Measurements from ENCODE around the gene GNAO1. TPM values are rescaled to one million over a fixed set of nuclear protein-coding genes. Genes with fewer than 3 reads are reported as not detected.

GNAO1 gene
- total RNA-seq, 4 donors from 2014 or later, result 0.67 to 4.0 (median 2.2) TPM

DNA sequence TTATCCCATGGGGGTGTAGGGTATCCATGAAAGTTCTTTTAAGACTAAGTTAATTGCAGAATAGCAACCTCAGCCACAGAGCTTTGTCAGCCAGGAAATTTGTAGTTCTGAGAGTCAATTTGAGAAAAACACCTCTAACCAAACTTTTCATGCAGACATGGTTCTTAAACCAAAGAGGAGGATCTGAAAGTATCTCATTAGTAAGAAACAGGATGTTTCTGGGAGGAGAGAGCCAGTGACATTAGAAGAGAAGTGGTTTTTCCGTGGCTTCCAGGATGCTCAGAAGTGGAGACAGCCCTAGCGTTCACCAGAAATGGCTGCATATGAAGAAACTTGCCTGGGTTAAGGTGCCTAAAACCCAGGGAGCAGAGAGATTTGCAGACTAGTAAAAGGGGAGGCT is 7.9 kb downstream of the GNAO1 start:
- intact Hi-C loops (cut with DNase I; ENCODE audit: low total_unique reads), result no loop called here
- DNase-seq (ENCODE audit: low spot score in 2 of 2), result no peak
- no peak overlapping the region for H3K4me3 ChIP-seq (ENCODE audit: low read depth, poor library complexity, severe bottlenecking)
- TF ChIP-seq POLR2A (IDR thresholded peaks at IDR 0.05) (no peak), CTCF (IDR thresholded peaks at IDR 0.05) (no peak)
- WGBS, 2 donors, result 85 to 86% methylated on average over 2 of the region's 2 CpGs

GRCh38 chr16:56201030-56201429 is 9.7 kb downstream of the GNAO1 start:
- TF ChIP-seq POLR2A (IDR thresholded peaks at IDR 0.05) (no peak), CTCF (IDR thresholded peaks at IDR 0.05) (no peak)
- DNase-seq (ENCODE audit: low spot score in 2 of 2), result no peak
- no peak overlapping the region for H3K4me3 ChIP-seq (ENCODE audit: low read depth, poor library complexity, severe bottlenecking)
- WGBS, 2 donors, result 59 to 76% methylated on average over 1 of the region's 1 CpG
- intact Hi-C loops (cut with DNase I; ENCODE audit: low total_unique reads), result no loop called here

- no peak overlapping the region for H3K4me3 ChIP-seq (ENCODE audit: low read depth, poor library complexity, severe bottlenecking)
- no peak for DNase-seq (ENCODE audit: low spot score in 2 of 2)
- TF ChIP-seq CTCF (IDR thresholded peaks at IDR 0.05), result no peak
- no peak for TF ChIP-seq POLR2A (IDR thresholded peaks at IDR 0.05)
- intact Hi-C loops (cut with DNase I; ENCODE audit: low total_unique reads), result no loop called here
Observed at GRCh38 chr16:56202036-56202435, 10.7 kb downstream of the GNAO1 start.

DNA sequence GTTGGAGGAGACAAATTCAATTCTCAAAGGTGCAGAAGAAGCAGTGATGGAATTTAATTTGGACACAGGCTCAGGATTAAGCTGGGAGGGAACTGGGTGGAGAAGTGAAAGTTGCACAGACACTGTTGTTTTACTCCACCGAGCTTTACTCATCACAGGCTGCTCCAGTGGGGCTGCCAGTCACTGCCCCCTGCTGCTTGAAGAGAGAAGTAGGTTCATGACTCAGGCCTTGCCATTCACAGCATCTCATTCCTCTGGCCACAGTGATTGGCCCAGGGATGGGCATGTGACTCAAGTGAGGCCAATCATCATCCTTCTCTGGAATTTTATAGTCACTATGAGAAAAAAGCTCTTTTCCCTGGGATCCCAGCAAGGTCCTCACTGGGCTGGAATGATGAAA is 11.8 kb downstream of the GNAO1 start:
- DNase-seq (ENCODE audit: low spot score in 2 of 2), result no peak
- no peak for TF ChIP-seq POLR2A (IDR thresholded peaks at IDR 0.05)
- no peak for TF ChIP-seq CTCF (IDR thresholded peaks at IDR 0.05)
- H3K4me3 ChIP-seq (ENCODE audit: low read depth, poor library complexity, severe bottlenecking), result no peak overlapping the region
- intact Hi-C loops (cut with DNase I; ENCODE audit: low total_unique reads), result no loop called here
- 50 to 59% methylated on average over 1 of the region's 1 CpG for WGBS, 2 donors

- intact Hi-C loops (cut with DNase I; ENCODE audit: low total_unique reads), result no loop called here
- 48 to 59% methylated on average over 4 of the region's 4 CpGs for WGBS, 2 donors
Observed at GRCh38 chr16:56204816-56205215, 13.5 kb downstream of the GNAO1 start.

More at GRCh38 chr16:56204816-56205215, 13.5 kb downstream of the GNAO1 start:
- DNase-seq (ENCODE audit: low spot score in 2 of 2), result no peak
- H3K4me3 ChIP-seq (ENCODE audit: low read depth, poor library complexity, severe bottlenecking), result no peak overlapping the region
- TF ChIP-seq CTCF (IDR thresholded peaks at IDR 0.05), result no peak
- TF ChIP-seq POLR2A (IDR thresholded peaks at IDR 0.05), result no peak
